Tibial artery (tissue), 4 donors: Measurements from ENCODE around the gene AGAP1.
A peak's percentile ranks its signal among the peaks of the same experiment; 100 is the strongest.

ENCODE experiments used
- DNase-seq, 2 donors: peaks; one replicate each; pipeline ENCODE4 v3.0.0-alpha.2; 2019
- H3K27ac ChIP-seq, 2 donors: fragments of 200-600 bp; sonication (generic) in 1 of 2; 1 replicate in 1 of 2; 2 replicates in 1 of 2; pipeline ENCODE4 v1.5.1; 2018 to 2019; ENCODE audit warnings: mild to moderate bottlenecking in 1 of 2
- H3K27me3 ChIP-seq, 2 donors: fragments of 200-600 bp; sonication (generic) in 1 of 2; one replicate each; pipeline versions ENCODE4 v1.5.1 to v1.6.0; 2016 to 2019
- H3K36me3 ChIP-seq, 3 donors: fragments of 200-600 bp; sonication (generic) in 2 of 3; one replicate each; pipeline ENCODE4 v1.5.1; 2016 to 2019; ENCODE audit warnings: mild to moderate bottlenecking in 2 of 3
- H3K4me1 ChIP-seq, 4 donors: fragments of 200-600 bp; sonication (generic) in 2 of 4; 1 replicate in 3 of 4; 2 replicates in 1 of 4; pipeline ENCODE4 v1.5.1; 2016 to 2019
- H3K4me3 ChIP-seq, 2 donors: fragments of 200-600 bp; sonication (generic) in 1 of 2; 1 replicate in 1 of 2; 2 replicates in 1 of 2; pipeline ENCODE4 v1.5.1; 2018 to 2019; ENCODE audit warnings: mild to moderate bottlenecking in 2 of 2
- H3K9me3 ChIP-seq, 3 donors: fragments of 200-600 bp; sonication (generic) in 1 of 3; one replicate each; pipeline ENCODE4 v1.5.1; 2016 to 2019
- intact Hi-C: fragments of 100-400 bp; cut with DNase I; formaldehyde crosslinking; loops from one replicate; pipeline ENCODE4 v1.15.0; 2023; ENCODE audit warnings: low total_unique reads
- TF ChIP-seq, protein P1 (sequence below), 2 experiments: fragments of 200-600 bp in 1 of 2; fragments of 450-650 bp in 1 of 2; IDR thresholded peaks; one replicate each; pipeline ENCODE4 v1.5.1; 2017 to 2019; ENCODE audit warnings: antibody characterized with exemption in 2 of 2, mild to moderate bottlenecking in 1 of 2, moderate library complexity in 1 of 2

The AGAP1 gene

DNA sequence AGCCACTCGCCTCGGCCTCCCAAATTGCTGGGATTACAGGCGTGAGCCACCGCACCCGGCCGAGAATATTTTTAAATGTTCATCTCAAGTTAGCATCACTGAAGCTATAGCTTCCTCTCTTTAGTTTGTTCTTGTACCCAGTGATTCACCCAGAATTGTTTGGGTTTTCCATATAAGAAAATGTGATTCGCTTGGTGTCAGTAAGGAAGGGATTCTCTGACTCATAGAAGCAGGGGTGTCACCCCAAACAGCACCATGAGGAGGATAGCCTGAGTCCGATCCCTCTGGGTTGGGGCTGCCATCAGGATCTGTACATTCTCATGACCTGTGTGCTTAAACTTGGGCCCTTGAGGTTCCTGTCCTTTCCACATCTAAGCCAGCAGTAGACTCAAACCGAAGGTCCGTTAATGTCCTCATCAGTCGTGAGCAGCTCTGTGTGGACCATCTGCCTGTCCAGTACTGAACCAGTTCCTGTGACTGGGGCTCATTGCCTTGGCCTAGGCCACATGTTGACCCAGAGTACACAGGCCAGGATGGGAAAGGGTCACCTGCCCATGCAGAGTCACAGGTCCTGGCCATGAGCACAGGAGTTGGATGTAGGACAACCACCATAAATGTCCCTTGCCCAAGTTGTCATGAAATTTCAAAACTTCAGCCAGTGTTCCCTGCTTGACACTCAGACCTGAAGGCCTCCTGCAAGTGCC is 362.5 kb downstream of the AGAP1 start:
- TF ChIP-seq, protein P1, sequence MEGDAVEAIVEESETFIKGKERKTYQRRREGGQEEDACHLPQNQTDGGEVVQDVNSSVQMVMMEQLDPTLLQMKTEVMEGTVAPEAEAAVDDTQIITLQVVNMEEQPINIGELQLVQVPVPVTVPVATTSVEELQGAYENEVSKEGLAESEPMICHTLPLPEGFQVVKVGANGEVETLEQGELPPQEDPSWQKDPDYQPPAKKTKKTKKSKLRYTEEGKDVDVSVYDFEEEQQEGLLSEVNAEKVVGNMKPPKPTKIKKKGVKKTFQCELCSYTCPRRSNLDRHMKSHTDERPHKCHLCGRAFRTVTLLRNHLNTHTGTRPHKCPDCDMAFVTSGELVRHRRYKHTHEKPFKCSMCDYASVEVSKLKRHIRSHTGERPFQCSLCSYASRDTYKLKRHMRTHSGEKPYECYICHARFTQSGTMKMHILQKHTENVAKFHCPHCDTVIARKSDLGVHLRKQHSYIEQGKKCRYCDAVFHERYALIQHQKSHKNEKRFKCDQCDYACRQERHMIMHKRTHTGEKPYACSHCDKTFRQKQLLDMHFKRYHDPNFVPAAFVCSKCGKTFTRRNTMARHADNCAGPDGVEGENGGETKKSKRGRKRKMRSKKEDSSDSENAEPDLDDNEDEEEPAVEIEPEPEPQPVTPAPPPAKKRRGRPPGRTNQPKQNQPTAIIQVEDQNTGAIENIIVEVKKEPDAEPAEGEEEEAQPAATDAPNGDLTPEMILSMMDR (IDR thresholded peaks at IDR 0.05), result no peak
- intact Hi-C loops, result no loop called here
- H3K4me3 ChIP-seq, result no peak overlapping the region
- DNase-seq, result no peak
- H3K36me3 ChIP-seq, result no peaks in the 10 kb centered on the region
- H3K9me3 ChIP-seq, result no peaks in the 10 kb centered on the region
- no peaks in the 10 kb centered on the region for H3K27me3 ChIP-seq
- H3K4me1 ChIP-seq, result no peaks in the 10 kb centered on the region
- no peak overlapping the region for H3K27ac ChIP-seq

DNA sequence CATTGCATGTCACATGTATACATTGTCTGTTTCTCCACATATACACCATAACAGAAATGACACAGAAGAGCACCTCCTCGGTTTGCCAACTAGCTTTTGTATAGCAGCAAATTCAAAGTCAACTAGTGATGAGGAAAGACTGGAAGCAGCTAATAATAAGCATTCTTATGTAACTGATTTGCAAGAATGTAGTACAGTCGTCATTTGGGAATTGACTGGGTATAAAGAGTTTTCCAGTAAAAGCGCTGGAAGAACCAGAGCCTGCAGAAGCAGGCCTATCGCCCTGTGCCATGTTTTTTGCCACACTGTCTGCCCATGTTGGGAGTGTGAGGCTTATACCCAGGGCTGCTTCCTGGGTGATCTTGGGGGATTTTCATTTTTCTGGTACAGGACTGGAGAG is 363.8 kb downstream of the AGAP1 start:
- H3K27ac ChIP-seq, result no peak overlapping the region
- intact Hi-C loops, result no loop called here

DNA sequence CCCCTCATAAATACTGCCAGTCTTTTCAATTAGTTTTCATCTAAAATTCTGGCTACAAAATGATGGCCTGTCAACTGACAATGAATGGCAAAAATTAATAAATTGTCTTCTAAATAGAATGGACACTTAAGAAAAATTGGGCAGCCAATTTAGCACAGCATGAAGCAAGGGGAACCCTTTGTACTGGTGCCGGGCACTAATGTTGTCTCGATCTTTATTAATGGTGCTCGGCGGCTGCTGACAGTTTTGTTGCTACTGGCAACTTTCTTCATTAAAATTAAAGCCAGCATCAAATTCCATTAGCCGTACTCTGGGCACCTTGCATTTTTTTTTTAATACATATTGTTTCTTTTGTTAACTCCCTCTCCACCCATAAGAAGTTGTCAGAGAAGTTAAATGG is 365.0 kb downstream of the AGAP1 start:
- TF ChIP-seq, protein P1 (IDR thresholded peaks at IDR 0.05), result no peak
- Histone ChIP-seq H3K4me1 (no peaks in the 10 kb centered on the region), H3K4me3 (no peak overlapping the region), H3K27ac (no peak overlapping the region), H3K36me3 (no peaks in the 10 kb centered on the region), H3K9me3 (no peaks in the 10 kb centered on the region), H3K27me3 (no peaks in the 10 kb centered on the region)
- intact Hi-C loops, result no loop called here
- DNase-seq, result no peak

More for the DNA sequence above, 363.8 kb downstream of the AGAP1 start:
- no peak overlapping the region for H3K4me3 ChIP-seq
- H3K4me1 ChIP-seq, result no peaks in the 10 kb centered on the region
- no peak for DNase-seq
- TF ChIP-seq, protein P1 (IDR thresholded peaks at IDR 0.05), result no peak
- no peaks in the 10 kb centered on the region for H3K36me3 ChIP-seq
- no peaks in the 10 kb centered on the region for H3K9me3 ChIP-seq
- no peaks in the 10 kb centered on the region for H3K27me3 ChIP-seq

DNA sequence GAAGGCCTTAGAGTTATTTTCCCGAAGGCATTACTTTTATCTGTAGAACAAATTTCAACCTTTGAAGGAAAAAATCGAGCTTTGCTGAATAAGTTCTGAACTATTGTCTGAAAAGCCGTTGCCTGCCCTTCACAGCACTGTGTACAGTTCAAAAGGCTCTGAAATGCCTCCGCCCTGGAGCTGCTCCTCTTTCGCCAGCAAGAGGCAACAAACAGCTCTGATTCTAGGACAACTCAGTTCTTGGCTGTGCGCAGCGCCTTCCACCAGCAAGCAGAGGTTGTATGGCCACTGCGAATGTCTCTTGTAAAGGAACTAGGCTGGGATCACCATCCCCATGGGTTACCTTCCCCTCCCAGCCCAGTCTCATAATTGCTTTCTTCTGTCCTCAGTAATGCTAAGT is 365.8 kb downstream of the AGAP1 start:
- H3K4me3 ChIP-seq, result no peak overlapping the region
- no peak overlapping the region for H3K27ac ChIP-seq
- no peaks in the 10 kb centered on the region for H3K4me1 ChIP-seq
- intact Hi-C loops, result no loop called here
- DNase-seq, result peak in 1 of 2 donors; percentile 30
- H3K36me3 ChIP-seq, result no peaks in the 10 kb centered on the region
- no peaks in the 10 kb centered on the region for H3K27me3 ChIP-seq
- TF ChIP-seq, protein P1 (IDR thresholded peaks at IDR 0.05), result no peak
- H3K9me3 ChIP-seq, result no peaks in the 10 kb centered on the region

DNA sequence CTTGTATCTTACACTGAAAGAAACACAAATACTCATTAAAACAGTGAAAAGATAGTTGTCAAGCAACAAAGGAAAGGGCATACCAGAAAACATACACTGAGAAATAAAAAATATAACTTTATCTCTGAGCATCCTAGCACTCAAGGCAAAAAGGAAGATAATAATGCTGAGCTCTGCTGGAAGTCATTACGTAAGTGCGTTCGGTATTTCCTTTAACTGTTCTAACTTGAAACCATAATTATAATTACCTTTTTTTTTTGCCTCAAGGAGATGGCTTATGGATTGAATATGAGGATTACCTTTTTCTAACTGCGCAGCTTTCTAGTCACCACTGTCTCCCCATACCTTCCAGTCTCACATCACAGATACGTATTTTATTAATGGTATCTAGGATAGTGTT is 366.3 kb downstream of the AGAP1 start:
- intact Hi-C loops, result no loop called here

More for the DNA sequence above, 366.3 kb downstream of the AGAP1 start:
- no peak overlapping the region for H3K4me3 ChIP-seq
- H3K9me3 ChIP-seq, result no peaks in the 10 kb centered on the region
- no peaks in the 10 kb centered on the region for H3K4me1 ChIP-seq
- DNase-seq, result no peak
- no peaks in the 10 kb centered on the region for H3K36me3 ChIP-seq
- no peak overlapping the region for H3K27ac ChIP-seq
- TF ChIP-seq, protein P1 (IDR thresholded peaks at IDR 0.05), result no peak
- no peaks in the 10 kb centered on the region for H3K27me3 ChIP-seq
